Kidney (tissue), 14 donors: ENCODE measurements around the gene ARID5B. TPM values are rescaled to one million over a fixed set of nuclear protein-coding genes. Genes with fewer than 3 reads are reported as not detected.

Source experiments
- DNase-seq, 5 donors: peaks; one replicate each; pipeline ENCODE4 v3.0.0-alpha.2; 2013 to 2020
- FAIRE-seq: peaks from 2 replicates; lab custom pipeline; 2012; peaks lifted over from hg19 to GRCh38; lab: Jason Lieb, UNC
- H3K27ac ChIP-seq, 2 donors: one replicate each; pipeline ENCODE4 v1.7.0; 2013; ENCODE audit warnings: low read depth in 2 of 2, low read length in 2 of 2, inconsistent platforms in 1 of 2
- H3K27me3 ChIP-seq: one replicate; pipeline ENCODE4 v1.7.1; 2013; ENCODE audit warnings: low read length, inconsistent platforms; ENCODE audit not compliant: control insufficient read depth, insufficient read depth
- H3K36me3 ChIP-seq, 3 donors: one replicate each; pipeline versions ENCODE4 v1.7.0 to v1.7.1; 2013; ENCODE audit warnings: low read length in 3 of 3, control low read depth in 1 of 3, inconsistent platforms in 1 of 3; ENCODE audit not compliant: insufficient read depth in 3 of 3, control insufficient read depth in 2 of 3
- H3K4me1 ChIP-seq, 3 donors: one replicate each; pipeline versions ENCODE4 v1.7.0 to v1.7.1; 2013; ENCODE audit warnings: low read length in 3 of 3, inconsistent platforms in 1 of 3, low read depth in 1 of 3; ENCODE audit not compliant: control insufficient read depth in 2 of 3, insufficient read depth in 2 of 3
- H3K4me3 ChIP-seq, 3 donors: one replicate each; pipeline versions ENCODE4 v1.7.0 to v1.8.1; 2013; ENCODE audit warnings: low read length in 3 of 3, control low read depth in 1 of 3, inconsistent platforms in 1 of 3
- H3K9ac ChIP-seq, 3 donors: one replicate each; pipeline versions ENCODE4 v1.7.0 to v1.7.1; 2013; ENCODE audit warnings: low read length in 3 of 3, control low read depth in 1 of 3, inconsistent platforms in 1 of 3
- H3K9me3 ChIP-seq, 3 donors: one replicate each; pipeline versions ENCODE4 v1.7.0 to v1.7.1; 2013; ENCODE audit warnings: low read length in 3 of 3, control low read depth in 1 of 3, inconsistent platforms in 1 of 3; ENCODE audit not compliant: control insufficient read depth in 2 of 3, insufficient read depth in 1 of 3
- CTCF ChIP-seq: IDR thresholded peaks from 3 replicates; pipeline ENCODE4 v1.5.1; 2012; ENCODE audit warnings: mild to moderate bottlenecking, moderate library complexity, borderline replicate concordance; ENCODE audit not compliant: insufficient read depth; ENCODE audit errors: extremely low read depth
- intact Hi-C: fragments of 100-400 bp; cut with DNase I; formaldehyde crosslinking; loops from one replicate; pipeline ENCODE4 v1.11.1; 2022
- polyA plus RNA-seq: library from polyadenylated mRNA; stranded (reverse); fragments of 350-450 nt; fragmentation: Illumina TruSeq; extraction: RNeasy Lipid Tissue Mini Kit (QIAGEN cat#74804); gene quantifications from one replicate; pipeline ENCODE4 v1.2.3, GENCODE V29; 2014; ENCODE audit warnings: low read depth, low replicate concordance; ENCODE audit not compliant: insufficient read depth
- total RNA-seq: library from RNA; stranded (reverse); fragmentation: NEBNext Ultra II Directional; extraction: Animal tissue kit (Norgen Biotek cat#: 25700); gene quantifications from one replicate; pipeline ENCODE4 v1.2.1, GENCODE V29; 2021
- donor health status: control.
- donor health status: control.
- donor health status: control.
- donor health status: control.
- donor health status: control.
- donor health status: DM: yes; HTN: yes; CAD: no.
- donor health status: Normal renal cell carcinoma (clear cell type).

ARID5B gene
- total and polyA plus RNA-seq, 2 donors from 2014 or later, result 8.6 to 77.9 TPM

- H3K27me3 ChIP-seq, result no peaks in the 10 kb centered on the region
- no peak for TF ChIP-seq CTCF
- H3K4me3 ChIP-seq, result no peak overlapping the region
- H3K9ac ChIP-seq, result no peak overlapping the region
- DNase-seq (no peak), FAIRE-seq (no peak)
- H3K9me3 ChIP-seq, result no peaks in the 10 kb centered on the region
- H3K4me1 ChIP-seq, result peaks cover 6 to 16% (median 7%) of the 10 kb centered on the region in 3 donors
- no peak overlapping the region for H3K27ac ChIP-seq
- no peaks in the 10 kb centered on the region for H3K36me3 ChIP-seq
- intact Hi-C loops, result no loop called here
Observed at GRCh38 chr10:61973169-61973568, 71.7 kb downstream of the ARID5B start.

GRCh38 chr10:61973906-61974305 is 72.4 kb downstream of the ARID5B start:
- FAIRE-seq (no peak), DNase-seq (peak in 2 of 5 donors; percentile 25 to 51)
- intact Hi-C loops, result no loop called here
- H3K9ac ChIP-seq, result no peak overlapping the region
- H3K36me3 ChIP-seq, result no peaks in the 10 kb centered on the region
- no peaks in the 10 kb centered on the region for H3K27me3 ChIP-seq
- peaks cover 6 to 16% (median 7%) of the 10 kb centered on the region in 3 donors for H3K4me1 ChIP-seq
- H3K27ac ChIP-seq, result no peak overlapping the region
- no peaks in the 10 kb centered on the region for H3K9me3 ChIP-seq
- no peak overlapping the region for H3K4me3 ChIP-seq
- TF ChIP-seq CTCF, result no peak

- DNase-seq (peak in 3 of 5 donors; percentile 55 to 94 (median 88)), FAIRE-seq (no peak)
- Histone ChIP-seq H3K36me3 (no peaks in the 10 kb centered on the region), H3K4me3 (no peak overlapping the region), H3K27me3 (no peaks in the 10 kb centered on the region), H3K4me1 (peaks cover 6 to 16% (median 9%) of the 10 kb centered on the region in 3 donors), H3K27ac (peak overlapping the region in 1 of 2 donors; percentile 49), H3K9ac (no peak overlapping the region), H3K9me3 (no peaks in the 10 kb centered on the region)
- TF ChIP-seq CTCF, result no peak
- intact Hi-C loops, result no loop called here
Observed at GRCh38 chr10:61974601-61975390, 73.3 kb downstream of the ARID5B start.
